ENCODE measurements around the gene MED22.
A peak's percentile ranks its signal among the peaks of the same experiment; 100 is the strongest.

The MED22 gene

DNA sequence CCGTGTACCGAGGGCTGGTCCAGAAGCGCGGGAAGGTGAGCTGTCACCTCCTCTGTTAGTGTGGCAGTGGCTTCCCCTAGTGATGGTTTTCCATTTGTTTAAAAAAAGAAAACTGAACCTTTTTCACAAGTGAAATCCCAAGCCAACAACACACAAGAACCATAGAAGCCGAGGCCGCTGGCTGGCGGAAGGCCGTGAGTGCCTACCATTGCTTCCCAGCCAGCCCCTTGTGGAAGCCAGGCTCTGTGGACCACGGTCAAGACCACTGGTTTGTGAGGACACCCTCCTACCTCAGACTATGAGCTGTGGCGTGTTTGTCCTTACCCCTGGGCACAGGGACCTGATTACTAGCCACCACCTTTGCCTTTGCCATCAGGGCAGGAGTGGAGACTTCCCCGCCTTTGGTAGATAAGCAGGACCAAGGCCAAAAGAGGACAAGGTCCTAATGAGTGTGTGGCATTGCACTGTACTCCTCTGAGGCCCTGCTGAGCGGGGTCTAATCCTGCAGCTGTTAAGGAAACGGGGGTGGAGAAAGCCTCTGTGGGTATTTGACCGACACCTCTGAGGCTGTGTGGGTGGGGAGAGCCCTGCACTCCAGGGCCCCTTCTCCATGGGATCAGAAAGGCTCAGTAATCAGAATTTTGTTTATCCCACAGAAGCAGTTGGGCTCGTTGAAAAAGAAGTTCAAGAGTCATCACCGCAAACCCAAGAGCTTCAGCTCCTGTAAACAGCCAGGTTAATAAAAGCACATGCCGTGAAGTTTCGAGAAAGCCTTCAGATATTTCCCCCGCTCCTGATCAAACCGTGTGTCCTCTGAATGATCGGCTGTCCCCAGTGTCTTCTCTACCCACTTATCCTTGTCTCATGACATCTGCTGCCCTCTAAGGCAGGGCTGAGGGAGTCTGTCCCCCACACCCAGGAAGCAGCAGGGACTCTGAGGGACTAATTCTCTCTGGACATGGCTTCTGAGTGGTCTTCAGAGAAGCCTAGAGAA lies 12.8 kb upstream of the MED22 start (continued):
- TF ChIP-seq TCF4 (CRISPR knock-in tag; IDR thresholded peaks at IDR 0.05; ENCODE audit: borderline replicate concordance): no peak
- no peak for TF ChIP-seq CSDC2 (CRISPR knock-in tag; IDR thresholded peaks at IDR 0.05)
- TF ChIP-seq RARB (CRISPR knock-in tag; IDR thresholded peaks at IDR 0.05): no peak

DNA sequence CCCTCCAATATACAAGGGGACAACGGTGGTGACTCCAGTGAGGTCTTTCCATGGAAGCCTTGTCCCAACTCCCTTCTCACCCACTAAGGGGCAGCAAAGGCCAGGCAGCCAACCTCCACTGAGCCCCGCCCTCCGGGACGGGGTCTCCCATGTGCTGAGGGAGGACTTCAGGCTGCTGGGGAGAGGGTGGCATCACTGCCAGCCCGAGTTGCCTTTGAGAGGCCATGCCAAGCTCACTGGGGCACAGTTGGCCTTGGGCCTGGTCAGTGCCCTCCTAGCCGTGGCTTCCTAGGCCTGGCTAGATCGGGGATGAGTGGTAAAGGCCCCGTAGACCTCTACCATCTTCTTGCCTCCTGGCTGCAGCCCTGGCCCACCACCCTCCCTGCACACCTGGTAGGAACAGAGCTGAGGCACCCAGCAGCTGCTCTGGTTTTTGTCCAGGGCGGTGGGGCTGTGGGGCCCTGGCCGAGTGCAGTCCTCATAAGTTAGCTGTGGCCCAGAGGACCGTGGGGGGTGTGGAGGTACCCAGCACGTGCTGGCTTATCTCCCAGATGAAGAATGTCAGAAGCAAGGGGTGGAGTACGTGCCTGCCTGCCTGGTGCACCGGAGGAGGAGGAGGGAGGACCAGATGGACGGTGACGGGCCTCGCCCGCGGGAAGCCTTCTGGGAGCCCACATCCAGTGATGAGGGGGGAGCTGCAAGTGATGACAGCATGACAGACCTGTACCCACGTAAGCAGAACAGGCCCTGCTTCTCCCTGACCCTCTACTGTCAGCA lies 11.7 kb upstream of the MED22 start:
- peak; percentile 3; the same call in 1 of the 3 replicates for ATAC-seq
- TF ChIP-seq ESRRG (CRISPR knock-in tag; IDR thresholded peaks at IDR 0.05): no peak
- no peak for TF ChIP-seq SNAI2 (CRISPR knock-in tag; IDR thresholded peaks at IDR 0.05)
- TF ChIP-seq CSDC2 (CRISPR knock-in tag; IDR thresholded peaks at IDR 0.05): no peak
- TF ChIP-seq, protein P1, sequence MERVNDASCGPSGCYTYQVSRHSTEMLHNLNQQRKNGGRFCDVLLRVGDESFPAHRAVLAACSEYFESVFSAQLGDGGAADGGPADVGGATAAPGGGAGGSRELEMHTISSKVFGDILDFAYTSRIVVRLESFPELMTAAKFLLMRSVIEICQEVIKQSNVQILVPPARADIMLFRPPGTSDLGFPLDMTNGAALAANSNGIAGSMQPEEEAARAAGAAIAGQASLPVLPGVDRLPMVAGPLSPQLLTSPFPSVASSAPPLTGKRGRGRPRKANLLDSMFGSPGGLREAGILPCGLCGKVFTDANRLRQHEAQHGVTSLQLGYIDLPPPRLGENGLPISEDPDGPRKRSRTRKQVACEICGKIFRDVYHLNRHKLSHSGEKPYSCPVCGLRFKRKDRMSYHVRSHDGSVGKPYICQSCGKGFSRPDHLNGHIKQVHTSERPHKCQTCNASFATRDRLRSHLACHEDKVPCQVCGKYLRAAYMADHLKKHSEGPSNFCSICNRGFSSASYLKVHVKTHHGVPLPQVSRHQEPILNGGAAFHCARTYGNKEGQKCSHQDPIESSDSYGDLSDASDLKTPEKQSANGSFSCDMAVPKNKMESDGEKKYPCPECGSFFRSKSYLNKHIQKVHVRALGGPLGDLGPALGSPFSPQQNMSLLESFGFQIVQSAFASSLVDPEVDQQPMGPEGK (CRISPR knock-in tag; IDR thresholded peaks at IDR 0.05; ENCODE audit: borderline replicate concordance): no peak
- no peak for TF ChIP-seq ZFP30 (CRISPR knock-in tag; IDR thresholded peaks at IDR 0.05)
- no peak for TF ChIP-seq OSR1 (CRISPR knock-in tag; IDR thresholded peaks at IDR 0.05)
- no peak for TF ChIP-seq GLIS3 (CRISPR knock-in tag; IDR thresholded peaks at IDR 0.05)
- no peak for TF ChIP-seq ZFP3 (CRISPR knock-in tag; IDR thresholded peaks at IDR 0.05)

DNA sequence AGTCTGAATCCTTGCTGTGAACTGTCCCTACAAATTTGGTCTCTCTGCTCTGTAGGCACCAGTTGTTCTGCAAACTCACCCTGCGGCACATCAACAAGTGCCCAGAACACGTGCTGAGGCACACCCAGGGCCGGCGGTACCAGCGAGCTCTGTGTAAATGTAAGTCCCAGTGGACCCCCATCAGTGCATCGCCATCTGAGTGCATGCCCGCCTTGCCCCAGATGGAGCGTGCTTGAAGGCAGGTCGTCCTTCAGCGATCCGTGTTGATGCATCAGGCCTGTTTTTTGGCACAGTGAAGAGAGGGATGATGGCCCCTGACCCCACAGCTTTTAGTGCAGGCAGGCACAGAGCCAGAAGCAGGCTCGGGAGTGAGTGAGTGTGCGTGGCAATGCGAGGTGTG lies 9.7 kb upstream of the MED22 start:
- ATAC-seq: no peak
- TF ChIP-seq, protein P2, sequence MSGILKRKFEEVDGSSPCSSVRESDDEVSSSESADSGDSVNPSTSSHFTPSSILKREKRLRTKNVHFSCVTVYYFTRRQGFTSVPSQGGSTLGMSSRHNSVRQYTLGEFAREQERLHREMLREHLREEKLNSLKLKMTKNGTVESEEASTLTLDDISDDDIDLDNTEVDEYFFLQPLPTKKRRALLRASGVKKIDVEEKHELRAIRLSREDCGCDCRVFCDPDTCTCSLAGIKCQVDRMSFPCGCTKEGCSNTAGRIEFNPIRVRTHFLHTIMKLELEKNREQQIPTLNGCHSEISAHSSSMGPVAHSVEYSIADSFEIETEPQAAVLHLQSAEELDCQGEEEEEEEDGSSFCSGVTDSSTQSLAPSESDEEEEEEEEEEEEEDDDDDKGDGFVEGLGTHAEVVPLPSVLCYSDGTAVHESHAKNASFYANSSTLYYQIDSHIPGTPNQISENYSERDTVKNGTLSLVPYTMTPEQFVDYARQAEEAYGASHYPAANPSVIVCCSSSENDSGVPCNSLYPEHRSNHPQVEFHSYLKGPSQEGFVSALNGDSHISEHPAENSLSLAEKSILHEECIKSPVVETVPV (CRISPR knock-in tag; IDR thresholded peaks at IDR 0.05): no peak
- TF ChIP-seq ZNF565 (CRISPR knock-in tag; conservative IDR thresholded peaks at IDR 0.05; ENCODE audit: low read depth) (no peak), GLIS3 (CRISPR knock-in tag; IDR thresholded peaks at IDR 0.05) (no peak), BACH2 (CRISPR knock-in tag; IDR thresholded peaks at IDR 0.05; ENCODE audit: borderline replicate concordance) (no peak), ZFP3 (CRISPR knock-in tag; IDR thresholded peaks at IDR 0.05) (no peak), ZC3H10 (CRISPR knock-in tag; IDR thresholded peaks at IDR 0.05) (no peak), ISL1 (CRISPR knock-in tag; IDR thresholded peaks at IDR 0.05) (no peak), ARNTL (CRISPR knock-in tag; IDR thresholded peaks at IDR 0.05; ENCODE audit: borderline replicate concordance, low read depth) (no peak), TOX (CRISPR knock-in tag; IDR thresholded peaks at IDR 0.05; ENCODE audit: borderline replicate concordance) (no peak), OSR1 (CRISPR knock-in tag; IDR thresholded peaks at IDR 0.05) (no peak), RARB (CRISPR knock-in tag; IDR thresholded peaks at IDR 0.05) (no peak), SNAI2 (CRISPR knock-in tag; IDR thresholded peaks at IDR 0.05) (no peak)
- TF ChIP-seq, protein P3, sequence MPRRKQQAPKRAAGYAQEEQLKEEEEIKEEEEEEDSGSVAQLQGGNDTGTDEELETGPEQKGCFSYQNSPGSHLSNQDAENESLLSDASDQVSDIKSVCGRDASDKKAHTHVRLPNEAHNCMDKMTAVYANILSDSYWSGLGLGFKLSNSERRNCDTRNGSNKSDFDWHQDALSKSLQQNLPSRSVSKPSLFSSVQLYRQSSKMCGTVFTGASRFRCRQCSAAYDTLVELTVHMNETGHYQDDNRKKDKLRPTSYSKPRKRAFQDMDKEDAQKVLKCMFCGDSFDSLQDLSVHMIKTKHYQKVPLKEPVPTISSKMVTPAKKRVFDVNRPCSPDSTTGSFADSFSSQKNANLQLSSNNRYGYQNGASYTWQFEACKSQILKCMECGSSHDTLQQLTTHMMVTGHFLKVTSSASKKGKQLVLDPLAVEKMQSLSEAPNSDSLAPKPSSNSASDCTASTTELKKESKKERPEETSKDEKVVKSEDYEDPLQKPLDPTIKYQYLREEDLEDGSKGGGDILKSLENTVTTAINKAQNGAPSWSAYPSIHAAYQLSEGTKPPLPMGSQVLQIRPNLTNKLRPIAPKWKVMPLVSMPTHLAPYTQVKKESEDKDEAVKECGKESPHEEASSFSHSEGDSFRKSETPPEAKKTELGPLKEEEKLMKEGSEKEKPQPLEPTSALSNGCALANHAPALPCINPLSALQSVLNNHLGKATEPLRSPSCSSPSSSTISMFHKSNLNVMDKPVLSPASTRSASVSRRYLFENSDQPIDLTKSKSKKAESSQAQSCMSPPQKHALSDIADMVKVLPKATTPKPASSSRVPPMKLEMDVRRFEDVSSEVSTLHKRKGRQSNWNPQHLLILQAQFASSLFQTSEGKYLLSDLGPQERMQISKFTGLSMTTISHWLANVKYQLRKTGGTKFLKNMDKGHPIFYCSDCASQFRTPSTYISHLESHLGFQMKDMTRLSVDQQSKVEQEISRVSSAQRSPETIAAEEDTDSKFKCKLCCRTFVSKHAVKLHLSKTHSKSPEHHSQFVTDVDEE (CRISPR knock-in tag; IDR thresholded peaks at IDR 0.05): no peak
- TF ChIP-seq, protein P4, sequence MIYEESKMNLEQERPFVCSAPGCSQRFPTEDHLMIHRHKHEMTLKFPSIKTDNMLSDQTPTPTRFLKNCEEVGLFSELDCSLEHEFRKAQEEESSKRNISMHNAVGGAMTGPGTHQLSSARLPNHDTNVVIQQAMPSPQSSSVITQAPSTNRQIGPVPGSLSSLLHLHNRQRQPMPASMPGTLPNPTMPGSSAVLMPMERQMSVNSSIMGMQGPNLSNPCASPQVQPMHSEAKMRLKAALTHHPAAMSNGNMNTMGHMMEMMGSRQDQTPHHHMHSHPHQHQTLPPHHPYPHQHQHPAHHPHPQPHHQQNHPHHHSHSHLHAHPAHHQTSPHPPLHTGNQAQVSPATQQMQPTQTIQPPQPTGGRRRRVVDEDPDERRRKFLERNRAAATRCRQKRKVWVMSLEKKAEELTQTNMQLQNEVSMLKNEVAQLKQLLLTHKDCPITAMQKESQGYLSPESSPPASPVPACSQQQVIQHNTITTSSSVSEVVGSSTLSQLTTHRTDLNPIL (CRISPR knock-in tag; IDR thresholded peaks at IDR 0.05; ENCODE audit: low read depth): no peak
- TF ChIP-seq, protein P5, sequence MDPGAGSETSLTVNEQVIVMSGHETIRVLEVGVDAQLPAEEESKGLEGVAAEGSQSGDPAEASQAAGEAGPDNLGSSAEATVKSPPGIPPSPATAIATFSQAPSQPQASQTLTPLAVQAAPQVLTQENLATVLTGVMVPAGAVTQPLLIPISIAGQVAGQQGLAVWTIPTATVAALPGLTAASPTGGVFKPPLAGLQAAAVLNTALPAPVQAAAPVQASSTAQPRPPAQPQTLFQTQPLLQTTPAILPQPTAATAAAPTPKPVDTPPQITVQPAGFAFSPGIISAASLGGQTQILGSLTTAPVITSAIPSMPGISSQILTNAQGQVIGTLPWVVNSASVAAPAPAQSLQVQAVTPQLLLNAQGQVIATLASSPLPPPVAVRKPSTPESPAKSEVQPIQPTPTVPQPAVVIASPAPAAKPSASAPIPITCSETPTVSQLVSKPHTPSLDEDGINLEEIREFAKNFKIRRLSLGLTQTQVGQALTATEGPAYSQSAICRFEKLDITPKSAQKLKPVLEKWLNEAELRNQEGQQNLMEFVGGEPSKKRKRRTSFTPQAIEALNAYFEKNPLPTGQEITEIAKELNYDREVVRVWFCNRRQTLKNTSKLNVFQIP (CRISPR knock-in tag; IDR thresholded peaks at IDR 0.05; ENCODE audit: borderline replicate concordance, low read depth): no peak
